Globus pallidus (tissue), 1 donor: Measurements from ENCODE around the gene RNASE2.
A peak's percentile ranks its signal among the peaks of the same experiment; 100 is the strongest.
"Not testable (repeated sequence)": the region's sequence is repeated elsewhere in the genome, so short reads cannot be mapped to it uniquely, and the experiment has no call there.

Experiments used
- DNase-seq: peaks from one replicate; pipeline ENCODE4 v3.0.0-alpha.2; 2015; ENCODE audit warnings: low spot score

Gene RNASE2

GRCh38 chr14:20954736-20955537 lies at the start of gene RNASE2:
Gene RNASE2 (plus strand): TSS chr14:20955487. CDS start chr14:20955772, 285 bp downstream.
- DNase-seq = not testable (repeated sequence)

GRCh38 chr14:20905676-20906075 lies 49.6 kb upstream of the RNASE2 start:
- no peak for DNase-seq

DNA sequence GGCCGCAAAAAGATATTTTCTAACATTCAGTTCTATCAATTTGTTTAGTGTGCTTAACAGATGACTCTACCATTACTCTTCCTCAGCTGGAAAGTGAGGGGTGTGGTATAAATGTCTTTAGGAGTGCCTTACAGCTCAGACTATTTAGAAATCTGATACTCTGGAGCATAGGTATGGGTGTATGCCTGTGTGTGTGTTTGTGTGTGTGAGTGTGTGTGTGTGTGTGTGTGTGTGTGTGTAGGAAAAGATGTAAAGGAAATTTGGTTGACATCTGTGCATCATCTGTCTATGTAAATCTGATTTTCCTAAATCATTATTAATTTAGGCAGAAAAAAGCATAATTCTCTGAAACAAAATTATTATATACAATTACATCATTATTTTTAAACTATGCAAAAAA lies 48.1 kb upstream of the RNASE2 start:
- DNase-seq = no peak

GRCh38 chr14:20910822-20911221 lies 44.5 kb upstream of the RNASE2 start:
- DNase-seq = not testable (repeated sequence)

- DNase-seq = peak; percentile 14
These were observed 36.1 kb upstream of the RNASE2 start for GRCh38 chr14:20919038-20919756.

DNA sequence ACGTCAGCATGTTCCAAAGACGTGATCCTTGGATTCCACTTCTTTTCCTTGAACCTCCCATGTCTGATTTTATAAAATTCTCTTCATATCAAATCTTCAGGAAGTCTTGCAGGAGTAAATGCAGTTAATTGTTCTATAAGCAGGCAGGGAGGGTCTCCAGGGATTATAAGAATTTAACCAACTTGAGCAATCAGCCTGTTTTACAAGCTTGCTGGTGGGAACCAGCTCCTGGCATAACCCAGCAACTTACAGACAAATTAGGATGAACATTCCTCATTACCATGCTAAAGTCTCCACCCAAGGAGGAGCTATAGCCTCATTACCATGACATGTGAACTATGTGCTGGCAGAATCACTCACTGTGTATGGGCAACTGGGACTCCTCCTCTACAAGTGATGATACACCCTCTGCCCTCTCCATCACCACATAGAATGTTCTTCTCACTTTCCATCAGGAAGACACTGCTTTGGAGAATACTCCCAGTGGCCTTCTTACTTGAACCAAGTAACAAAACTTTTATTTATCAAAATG lies 31.5 kb upstream of the RNASE2 start:
- not testable (repeated sequence) for DNase-seq

DNA sequence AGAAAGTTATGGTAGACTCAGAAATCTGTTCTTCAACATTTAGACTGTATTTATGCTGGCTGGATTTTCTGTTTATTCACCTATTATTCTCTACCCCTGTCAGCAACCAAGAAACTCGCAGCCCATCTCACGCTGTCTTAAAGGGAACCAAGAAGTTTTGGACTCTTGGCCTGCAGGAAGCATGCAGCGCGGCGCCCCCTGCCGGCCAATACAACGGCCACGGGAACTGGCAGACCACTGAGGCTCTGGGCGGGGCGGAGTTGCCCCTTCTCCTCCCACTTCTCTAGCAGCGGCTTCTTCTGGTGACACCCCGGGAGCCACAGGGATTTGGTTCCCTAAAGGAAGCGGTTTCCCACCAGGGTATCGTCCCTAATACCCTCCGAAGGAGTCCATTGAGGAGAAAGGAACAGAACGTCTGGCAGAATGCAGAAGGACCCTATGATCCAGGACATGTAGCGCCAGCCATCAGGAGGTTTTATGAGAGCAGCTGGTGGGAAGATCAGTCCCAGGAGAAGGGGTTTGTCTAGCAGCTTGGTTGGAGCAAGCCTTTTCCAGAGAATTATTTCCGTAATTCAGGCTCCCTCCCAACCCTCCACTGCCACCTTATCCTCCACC lies 21.0 kb upstream of the RNASE2 start:
- DNase-seq = peak; percentile 5

DNA sequence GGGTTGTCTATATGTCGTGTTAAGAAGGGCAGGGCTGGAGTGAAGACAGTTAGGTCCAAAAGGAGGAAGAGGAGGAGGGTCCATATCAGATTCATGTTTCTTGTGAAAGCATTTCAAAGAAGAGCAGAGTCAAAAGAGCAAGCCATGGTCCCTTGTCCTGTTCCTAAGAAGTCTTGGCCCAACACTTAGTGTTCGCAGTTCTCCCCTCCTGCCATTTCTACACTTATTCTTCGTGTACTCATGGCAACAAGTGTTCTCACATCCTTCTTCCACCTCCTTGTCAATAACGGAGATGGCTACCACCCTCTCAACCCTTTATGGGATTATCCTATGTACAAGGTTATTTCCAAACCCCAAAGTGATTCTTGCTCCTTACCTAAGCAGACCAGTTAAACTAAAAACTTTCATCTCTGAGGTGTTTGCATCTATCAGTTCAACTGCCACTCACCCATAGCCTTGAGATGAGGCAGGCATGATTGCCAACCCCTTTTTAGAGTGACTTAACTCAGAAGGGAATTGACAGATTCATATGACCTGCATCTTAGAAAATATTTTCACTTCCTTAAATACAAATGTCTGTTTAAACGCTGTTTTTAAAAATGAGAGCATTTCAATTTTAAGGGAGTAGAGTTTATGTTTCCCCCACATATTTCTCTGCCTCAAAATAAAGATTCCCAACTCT lies 19.8 kb upstream of the RNASE2 start:
- DNase-seq = no peak

DNA sequence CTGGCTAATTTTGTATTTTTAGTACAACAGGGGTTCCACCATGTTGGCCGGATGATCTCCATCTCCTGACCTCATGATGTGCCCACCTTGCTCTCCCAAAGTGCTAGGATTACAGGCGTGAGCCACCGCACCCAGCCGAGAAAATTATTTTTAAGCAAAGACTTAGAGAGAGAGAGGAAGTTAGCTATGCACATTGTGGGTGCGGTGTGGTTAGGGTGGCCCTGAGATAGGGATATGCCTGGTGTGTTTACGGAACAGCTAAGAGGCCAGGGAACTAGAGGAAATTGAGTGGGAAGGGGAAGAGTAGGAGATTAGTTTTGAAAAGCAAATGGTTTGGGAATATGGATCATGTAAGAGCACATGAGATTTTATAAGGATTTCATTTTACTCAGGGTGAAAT lies 10.1 kb upstream of the RNASE2 start:
- not testable (repeated sequence) for DNase-seq

DNA sequence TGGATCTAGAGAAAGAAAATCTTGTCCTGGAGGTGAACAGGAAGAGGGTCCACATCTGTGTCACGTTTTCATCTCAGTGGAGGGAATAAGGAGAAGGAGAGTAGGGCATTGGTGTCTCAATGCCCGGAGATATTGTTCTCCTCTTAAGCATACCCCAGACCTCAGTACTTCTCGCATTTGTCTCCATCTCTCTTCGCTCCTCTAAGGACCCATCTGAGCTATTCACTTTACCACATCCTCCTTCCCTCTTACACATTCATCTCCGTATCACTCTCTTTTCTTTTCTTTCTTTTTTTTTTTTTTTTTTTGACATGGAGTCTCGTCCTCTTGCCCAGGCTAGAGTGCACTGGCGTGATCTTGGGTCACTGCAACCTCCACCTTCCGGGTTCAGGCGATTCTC lies 8.6 kb upstream of the RNASE2 start:
- not testable (repeated sequence) for DNase-seq

GRCh38 chr14:20955538-20955873 lies 219 bp downstream of the RNASE2 start:
- DNase-seq = not testable (repeated sequence)

DNA sequence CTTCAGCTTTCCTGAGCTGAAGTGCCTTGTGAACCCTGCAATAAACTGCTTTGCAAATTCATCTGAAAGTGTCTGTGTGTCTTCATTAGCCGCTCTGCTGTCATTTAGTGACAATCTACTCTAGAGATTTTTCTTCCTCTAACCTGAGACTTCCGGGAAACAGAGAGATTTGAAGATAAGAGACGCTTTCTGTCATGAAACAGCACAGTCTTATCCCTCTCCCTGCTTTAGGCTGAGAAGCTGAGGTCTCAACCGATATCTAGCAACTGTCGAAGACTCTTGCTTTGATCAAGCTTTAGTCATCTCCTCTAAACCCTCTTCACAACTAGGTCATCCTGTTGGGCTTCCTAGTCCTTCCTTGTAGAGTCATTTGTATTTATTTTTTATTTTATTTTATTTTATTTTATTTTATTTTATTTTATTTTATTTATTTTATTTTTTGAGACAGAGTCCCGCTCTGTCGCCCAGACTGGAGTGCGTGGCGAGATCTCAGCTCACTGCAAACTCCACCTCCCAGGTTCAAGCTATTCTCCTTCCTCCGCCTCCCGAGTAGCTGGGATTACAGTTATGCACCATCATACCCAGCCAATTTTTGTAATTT lies 1.2 kb downstream of the RNASE2 start:
- no peak for DNase-seq

DNA sequence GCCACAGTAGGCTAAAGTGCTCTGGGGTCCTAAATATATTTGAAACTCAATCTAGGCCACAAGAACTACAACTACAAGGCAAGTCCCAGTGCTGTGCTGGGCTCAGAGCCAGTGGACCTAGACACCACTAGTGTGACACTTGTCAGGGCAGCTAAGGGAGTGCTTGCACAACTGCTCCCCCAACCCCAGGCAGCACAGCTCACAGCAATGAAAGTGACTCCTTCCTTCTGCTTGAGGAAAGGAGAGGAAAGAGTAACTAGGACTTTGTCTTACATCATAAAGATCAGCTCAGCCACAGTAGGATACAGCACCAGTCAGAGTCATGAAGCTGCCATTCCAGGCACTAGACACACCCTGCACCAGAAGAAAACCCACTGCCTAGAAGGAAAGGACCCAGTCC lies 3.7 kb downstream of the RNASE2 start:
- DNase-seq = not testable (repeated sequence)

DNA sequence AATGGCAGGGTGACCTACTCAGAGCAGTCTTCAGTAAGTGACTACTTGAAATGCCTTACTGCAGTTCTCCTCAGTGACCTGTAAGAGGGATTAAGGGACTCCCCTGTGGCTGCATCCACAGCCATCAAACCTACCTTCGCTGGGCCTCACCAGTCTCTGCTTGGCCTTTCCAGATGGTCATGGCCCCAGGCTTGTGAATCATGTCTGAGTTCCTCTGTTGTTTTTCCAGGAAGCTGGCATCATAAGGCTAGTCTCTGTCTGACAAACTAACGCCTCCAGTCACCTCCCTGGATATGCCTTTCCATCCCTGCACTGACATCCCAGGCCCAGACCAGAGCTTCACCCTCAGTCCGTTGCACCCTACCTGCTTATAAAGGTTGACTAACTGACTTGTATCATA lies 14.0 kb downstream of the RNASE2 start:
- DNase-seq = no peak

GRCh38 chr14:20970647-20970982 lies 15.3 kb downstream of the RNASE2 start:
- DNase-seq = no peak

- peak; percentile 84 for DNase-seq
These were observed 15.9 kb downstream of the RNASE2 start for GRCh38 chr14:20970983-20971704.

DNA sequence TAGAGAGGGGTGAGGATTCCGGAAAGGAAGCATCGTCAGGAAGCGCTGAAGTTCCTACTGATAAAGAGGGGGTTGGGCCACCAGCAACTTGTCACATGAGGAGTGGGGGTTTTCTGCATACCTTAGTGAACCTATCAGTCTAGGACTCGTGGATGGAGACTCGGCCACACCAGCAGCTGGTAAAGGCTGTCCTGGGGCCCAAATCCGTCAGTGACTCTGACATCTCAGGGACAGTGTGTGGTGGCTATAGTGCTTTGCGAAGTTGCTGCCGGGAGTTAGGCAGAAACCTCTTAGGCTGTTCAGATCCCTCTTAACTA lies 16.4 kb downstream of the RNASE2 start:
- DNase-seq = no peak

GRCh38 chr14:20973501-20973900 lies 18.2 kb downstream of the RNASE2 start:
- no peak for DNase-seq

GRCh38 chr14:20976291-20976690 lies 21.0 kb downstream of the RNASE2 start:
- DNase-seq = no peak

DNA sequence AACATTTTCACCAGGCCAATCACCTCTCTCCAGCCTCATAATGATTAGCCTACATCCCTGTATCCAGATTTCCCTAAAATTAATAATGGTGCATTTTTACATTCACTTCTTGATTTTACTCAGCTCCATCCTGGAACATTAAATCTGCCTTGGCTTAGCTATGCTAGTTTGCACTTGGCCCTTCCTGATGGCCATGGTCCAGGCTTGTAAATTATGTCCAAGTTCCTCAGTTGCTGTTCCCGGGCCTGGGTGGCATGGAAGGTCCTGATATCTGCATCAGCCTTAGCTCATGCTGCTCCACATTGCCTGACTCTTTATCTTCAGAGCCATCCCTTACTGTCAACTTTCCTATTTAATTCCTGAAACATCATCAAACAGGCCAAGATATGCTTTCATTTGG lies 23.4 kb downstream of the RNASE2 start:
- no peak for DNase-seq

- DNase-seq = no peak
These were observed 25.6 kb downstream of the RNASE2 start for GRCh38 chr14:20980906-20981305.
